ENCODE measurements around the gene RGS3.
"Not testable (repeated sequence)": the region's sequence is repeated elsewhere in the genome, so short reads cannot be mapped to it uniquely, and the experiment has no call there.

Gene RGS3

DNA sequence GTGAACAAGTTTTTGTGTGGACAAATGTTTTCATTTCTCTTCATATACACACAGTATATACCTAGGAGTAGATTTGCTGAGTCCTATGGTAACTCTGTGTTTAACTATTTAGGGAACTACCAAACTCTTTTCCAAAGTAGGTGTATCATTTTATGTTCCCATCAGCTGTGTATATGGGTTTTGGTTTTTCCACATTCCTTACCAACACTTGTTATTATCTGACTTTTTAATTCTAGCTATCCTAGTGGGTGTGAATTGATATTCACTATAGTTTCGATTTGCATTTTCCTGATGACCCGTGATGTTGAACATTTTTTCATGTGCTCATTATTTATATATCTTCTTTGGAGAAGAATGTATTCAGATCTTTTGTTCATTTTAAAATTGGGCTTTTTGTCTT, 3.7 kb downstream of the RGS3 start:
- DNase-seq: no peak

GRCh38 chr9:113468716-113469448, 5.4 kb downstream of the RGS3 start:
- no peak for DNase-seq

DNA sequence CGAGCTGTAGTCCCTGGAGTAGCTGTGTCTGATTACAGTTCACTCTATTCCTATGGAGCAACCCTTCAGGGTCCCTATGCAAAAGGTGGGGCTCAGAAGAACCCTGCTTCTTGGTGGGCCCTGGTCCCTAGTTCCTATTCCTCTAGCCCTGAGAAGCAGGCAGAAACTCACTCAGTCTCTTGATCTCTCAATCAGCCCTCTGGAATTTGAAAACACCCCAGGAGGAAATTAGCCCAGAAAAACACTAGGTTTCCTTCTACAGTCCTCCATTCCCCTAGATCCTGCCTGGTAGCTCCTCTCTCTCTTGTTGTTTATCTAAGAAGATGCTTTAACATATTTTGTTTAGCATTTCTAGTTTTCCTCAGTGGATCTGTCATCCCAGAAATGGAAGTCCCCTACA, 7.6 kb downstream of the RGS3 start:
- no peak for DNase-seq

DNA sequence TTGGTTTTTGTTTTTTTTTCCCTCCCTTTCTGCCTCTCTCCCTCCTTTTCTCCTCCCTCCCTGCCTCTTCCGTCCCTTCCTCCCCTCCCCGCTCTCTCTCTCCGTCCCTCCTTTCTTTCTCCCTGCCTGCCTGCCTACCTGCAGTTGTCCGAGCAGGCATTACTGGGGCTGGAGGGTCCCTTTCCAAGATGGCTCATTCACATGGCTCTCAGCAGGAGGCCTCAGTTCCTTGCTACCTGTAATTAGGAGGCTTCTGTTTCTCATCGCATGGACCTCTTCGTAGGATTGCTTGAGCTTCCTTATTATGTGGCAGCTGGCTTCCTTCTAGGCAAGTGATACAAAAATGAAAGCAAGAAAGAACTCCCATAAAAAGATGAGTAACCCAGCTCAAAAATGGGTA, 8.0 kb downstream of the RGS3 start:
- no peak for DNase-seq

- no peak for DNase-seq
Observed at GRCh38 chr9:113472199-113472598, 8.7 kb downstream of the RGS3 start.

DNA sequence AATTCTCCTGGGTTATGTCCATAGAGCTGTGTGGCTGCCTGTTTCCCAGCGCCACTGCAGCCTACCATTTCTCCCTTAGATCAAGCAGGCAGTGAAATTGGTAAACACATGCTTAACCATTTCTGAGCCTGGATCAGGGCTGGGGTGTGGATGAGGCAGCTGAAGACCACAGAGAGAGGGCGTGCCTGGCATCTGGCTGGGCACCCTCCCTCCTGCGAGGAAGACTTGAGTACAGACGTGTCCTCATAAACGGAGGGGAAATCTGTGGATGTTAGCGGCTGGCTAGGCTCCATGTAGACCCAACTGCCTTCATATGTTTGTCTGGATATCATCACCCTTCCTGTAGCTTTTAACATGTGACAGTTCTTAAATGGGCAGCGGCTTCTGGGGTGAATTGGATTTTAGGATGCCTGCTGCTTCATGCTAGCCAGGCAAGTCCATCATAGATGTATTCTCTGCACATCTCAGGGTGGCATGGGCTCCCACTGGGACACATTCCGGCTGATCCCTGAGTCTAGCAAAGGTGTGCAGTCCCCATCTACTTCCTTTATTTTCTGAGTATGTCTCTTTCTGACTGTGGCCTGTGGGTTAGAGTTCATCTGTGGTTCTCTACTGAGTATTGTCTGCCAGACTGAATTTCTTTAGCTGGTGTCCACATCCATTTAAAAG, 11.0 kb downstream of the RGS3 start:
- DNase-seq: no peak

DNA sequence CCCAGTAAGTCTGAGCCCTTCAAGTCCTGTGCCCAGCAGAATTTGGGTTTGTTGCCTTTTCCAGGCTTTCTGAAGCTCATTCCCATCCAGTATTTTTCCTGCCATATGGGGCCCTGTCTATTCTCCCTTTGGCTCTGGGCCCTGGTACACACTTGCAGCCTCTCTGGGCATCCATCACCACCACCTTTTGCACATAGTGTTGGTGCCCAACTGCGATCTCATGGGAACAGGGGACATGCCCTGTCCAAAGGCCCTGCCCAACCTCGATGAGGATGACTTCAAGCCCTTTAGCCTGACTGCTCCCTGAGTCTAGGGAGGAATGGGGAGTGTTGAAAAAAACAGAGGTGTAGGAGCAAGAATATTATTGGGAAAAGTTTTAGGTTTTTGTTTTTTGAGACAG, 11.5 kb downstream of the RGS3 start:
- no peak for DNase-seq

DNA sequence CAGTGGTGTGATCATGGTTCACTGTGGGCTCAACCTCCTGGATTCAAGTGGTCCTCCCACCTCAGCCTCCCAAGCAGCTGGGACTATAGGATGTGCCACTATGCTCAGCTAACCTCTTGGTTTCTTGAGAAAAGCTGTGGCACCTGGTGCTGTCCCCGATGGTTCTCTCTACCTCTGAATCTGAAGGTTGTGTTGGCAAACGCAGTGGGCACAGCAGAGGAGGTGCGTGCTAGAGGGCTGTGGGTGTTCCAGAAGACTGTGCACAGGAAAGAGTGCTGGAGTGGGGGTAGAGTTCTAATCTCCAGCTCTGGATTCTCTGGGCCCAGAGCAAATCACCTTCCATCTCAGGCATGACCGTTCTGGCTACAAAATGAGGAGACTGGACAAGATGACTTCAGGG, 12.5 kb downstream of the RGS3 start:
- DNase-seq: no peak

GRCh38 chr9:113476511-113476916, 13.0 kb downstream of the RGS3 start:
- no peak for DNase-seq

DNA sequence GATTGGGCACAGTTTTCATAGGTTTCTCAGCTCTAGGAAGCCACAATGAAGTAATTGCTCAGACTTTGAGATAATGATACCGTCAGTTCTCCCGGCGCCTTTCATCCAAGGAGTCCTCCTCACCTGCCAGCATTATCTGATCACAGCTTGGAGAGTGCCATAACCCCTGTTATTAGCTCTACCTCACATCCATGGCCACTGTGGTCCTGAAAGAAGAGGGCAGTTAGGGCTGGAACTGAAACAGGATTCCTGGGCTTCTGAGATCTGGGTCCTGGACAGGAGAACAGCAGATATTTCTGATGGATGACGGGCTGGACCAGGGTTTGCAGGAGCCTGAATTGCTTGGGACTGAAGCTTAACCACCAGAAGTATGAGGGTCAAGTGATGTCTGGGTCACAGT, 13.5 kb downstream of the RGS3 start:
- no peak for DNase-seq

GRCh38 chr9:113477661-113478060, 14.1 kb downstream of the RGS3 start:
- DNase-seq: no peak

DNA sequence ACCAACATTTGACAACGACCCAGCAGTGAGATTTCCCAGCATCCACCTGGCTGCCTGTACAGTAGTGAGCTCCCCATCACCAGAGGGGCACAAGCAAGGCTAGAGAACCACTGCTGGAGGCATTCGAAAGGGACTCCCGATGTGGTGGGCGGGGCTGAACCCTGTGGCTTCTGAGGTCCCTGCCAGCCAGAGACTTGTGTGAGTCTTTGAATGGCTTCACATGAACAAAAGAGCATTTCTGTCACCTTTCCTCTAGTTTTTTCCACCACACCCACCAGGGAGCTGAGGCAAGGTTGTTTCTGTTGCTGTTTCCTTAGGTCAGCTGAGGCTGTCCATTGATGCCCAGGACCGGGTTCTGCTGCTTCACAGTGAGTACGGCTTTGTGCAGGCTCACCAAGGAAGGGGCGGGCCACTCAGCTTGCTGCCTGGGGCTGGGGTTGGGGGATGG, 15.7 kb downstream of the RGS3 start:
- no peak for DNase-seq

DNA sequence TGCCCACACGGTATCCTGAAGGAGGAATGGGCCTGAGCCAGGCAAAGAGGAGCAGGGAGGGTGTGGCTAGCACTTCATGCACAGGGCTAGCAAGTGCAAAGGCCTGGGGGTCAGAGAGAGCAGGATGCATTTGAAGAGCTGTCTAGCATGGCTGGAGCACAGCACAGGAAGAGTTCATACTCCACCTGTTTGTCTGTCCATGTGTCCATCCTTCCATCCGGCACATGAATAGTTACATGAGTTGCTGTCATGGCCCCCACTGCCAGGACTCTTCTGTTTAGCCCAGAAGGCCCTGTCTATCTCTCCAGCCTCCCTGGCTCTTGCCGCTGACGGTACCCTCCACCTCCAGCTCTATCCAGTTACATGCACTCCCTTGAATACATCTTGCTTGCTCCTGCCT, 17.1 kb downstream of the RGS3 start:
- no peak for DNase-seq

DNA sequence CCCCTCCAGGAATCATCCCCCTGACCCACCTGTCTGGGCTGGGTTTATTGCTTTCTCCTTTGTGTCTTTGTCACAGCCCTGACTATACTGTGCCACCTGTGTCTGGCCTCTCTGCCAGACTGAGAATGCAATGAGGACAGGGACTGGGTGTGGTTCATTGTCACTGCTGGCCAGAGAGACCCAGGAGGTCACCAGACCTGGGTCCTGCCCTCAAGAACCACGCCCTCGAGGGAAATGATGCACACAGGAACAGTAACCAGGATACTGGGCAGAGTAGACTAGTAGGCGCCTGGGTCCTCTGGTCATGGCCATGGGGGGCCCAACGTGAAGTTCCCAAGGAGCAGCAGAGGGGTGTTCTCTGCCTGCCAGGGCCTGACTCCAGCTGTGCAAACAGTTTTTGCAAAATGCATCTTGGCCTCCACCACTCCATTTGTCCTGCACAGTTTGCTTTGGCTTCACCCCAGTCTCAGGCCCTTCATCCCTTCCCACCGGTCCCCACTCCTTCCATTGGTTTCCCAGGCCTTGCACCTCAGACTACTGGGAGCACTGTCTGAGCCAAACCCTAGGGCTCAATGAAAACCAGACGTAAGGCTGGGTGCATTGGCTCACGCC, 17.8 kb downstream of the RGS3 start:
- no peak for DNase-seq

DNA sequence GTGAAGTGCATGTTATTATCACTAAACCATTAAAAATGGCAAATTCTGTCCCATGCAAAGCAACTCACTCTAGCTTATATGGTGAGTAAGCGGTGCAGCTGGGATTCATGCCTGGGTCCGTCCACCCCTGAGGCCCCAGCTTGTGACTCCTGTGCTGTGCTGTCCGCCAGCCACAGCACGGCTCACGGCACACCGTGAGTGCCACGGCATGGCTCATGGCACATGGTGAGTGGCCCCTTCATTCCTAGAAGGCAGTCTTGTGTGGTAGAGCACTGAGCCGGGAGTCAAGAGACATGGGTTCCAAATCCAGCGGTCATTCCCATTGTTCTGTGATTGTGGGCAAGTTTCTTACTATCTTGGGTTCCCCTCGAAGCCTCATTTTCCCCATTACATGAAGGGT, 18.8 kb downstream of the RGS3 start:
- DNase-seq: no peak

DNA sequence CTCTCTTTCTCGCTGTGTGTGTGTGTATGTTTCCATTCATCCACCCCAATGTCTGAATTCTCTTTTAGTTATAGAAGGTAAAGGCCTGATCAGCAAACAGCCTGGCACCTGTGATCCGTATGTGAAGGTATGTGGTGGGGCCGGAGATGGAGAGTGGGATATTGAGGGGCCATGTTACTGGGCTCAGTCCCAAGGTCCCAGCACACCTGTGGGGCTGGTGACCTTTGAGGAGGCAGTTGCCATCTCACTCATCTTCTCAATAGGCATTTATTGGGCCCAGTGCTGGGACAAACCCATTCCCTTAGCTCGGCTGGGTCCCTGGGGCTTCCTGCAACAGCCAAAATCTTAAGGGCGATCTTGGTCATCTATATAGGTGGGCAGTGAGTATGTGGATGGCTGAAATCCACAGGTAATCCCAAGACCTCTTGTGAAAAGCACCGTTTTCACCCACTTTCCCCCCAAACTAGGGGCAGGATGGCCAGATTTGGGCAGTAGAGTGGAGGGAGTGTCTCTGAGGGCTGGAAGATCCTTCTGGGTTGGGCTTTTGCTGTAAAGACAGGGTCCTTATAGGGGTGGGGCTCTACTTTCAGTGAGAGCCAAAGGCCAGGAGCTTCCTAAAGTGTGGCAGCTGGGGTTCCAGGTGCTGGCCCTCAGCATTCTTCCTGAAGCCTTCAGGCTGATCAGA, 19.6 kb downstream of the RGS3 start:
- no peak for DNase-seq

DNA sequence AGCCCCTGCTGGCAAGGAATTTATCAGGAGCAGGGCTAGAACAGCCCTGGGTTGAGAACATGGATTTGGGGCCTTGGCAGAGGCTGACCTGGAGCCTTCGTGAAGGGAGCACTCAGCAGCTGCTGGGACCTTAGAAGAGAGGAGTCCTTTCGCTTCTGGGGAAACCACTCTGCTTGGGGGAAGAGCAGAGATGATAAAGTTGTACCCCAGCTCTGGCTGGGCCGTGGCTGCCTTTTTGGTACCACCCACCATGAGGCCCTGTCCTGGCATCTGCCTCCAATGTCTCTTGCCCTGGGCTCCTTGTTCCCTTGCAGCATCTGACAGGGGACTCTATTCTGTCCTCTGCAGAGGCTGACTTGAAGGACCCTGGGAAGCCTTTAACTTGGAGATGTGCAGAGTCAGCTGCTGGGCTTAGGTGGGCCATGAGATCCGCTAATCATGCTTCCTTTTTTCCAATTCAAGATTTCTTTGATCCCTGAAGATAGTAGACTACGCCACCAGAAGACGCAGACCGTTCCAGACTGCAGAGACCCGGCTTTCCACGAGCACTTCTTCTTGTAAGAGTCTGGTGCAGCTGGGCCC, 20.2 kb downstream of the RGS3 start:
- DNase-seq: no peak

- no peak for DNase-seq
Observed at GRCh38 chr9:113484258-113484730, 20.8 kb downstream of the RGS3 start.

GRCh38 chr9:113485761-113486115, 22.2 kb downstream of the RGS3 start:
- no peak for DNase-seq

GRCh38 chr9:113486327-113486726, 22.8 kb downstream of the RGS3 start:
- no peak for DNase-seq

- no peak for DNase-seq
Observed at GRCh38 chr9:113488071-113488470, 24.5 kb downstream of the RGS3 start.

- no peak for DNase-seq
Observed at GRCh38 chr9:113488490-113488889, 25.0 kb downstream of the RGS3 start.

DNA sequence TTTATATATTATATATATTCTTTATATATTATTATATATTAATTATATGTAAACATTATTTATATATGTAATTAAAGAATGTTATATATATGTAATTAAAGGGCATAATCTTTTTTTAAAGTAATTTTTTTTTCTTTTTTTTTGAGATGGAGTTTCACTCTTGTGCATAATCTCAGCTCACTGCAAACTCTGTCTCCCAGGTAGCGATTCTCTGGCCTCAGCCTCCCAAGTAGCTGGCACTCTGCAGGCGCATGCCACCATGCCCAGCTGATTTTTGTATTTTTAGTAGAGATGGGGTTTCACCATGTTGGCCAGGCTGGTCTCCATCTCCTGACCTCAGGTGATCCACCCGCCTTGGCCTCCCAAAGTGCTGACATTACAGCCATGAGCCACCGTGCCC, 27.6 kb downstream of the RGS3 start:
- not testable (repeated sequence) for DNase-seq
